GM12878 (cell line): Measurements from ENCODE around the gene PDGFC. TPM values are rescaled to one million over a fixed set of nuclear protein-coding genes. Genes with fewer than 3 reads are reported as not detected.

ENCODE experiments used
- ATAC-seq: fragments of 200-7000 bp; cut with Tn5 transposase; 3 replicates; pipeline ENCODE4 v1.9.1; 2020; ENCODE audit warnings: mild to moderate bottlenecking, moderate library complexity
- BruUV-seq: library from RNA; stranded (reverse); fragments of 400-500 nt; replicated peaks from 2 replicates; lab custom pipeline; 2021; lab: Mats Ljungman, UMichigan
- CTCF ChIA-PET: fragments of 300-600 bp; sonication (Branson Sonifier 250); formaldehyde crosslinking; extraction: SDS; loops from one replicate; lab custom pipeline; 2021; ENCODE audit warnings: inconsistent platforms; lab: Yijun Ruan, JAX
- POLR2A ChIA-PET: fragments of 350-600 bp; formaldehyde crosslinking; extraction: SDS; loops from one replicate; lab custom pipeline; 2021; ENCODE audit warnings: inconsistent platforms; lab: Charles Lee
- RAD21 ChIA-PET: fragments of 300-600 bp; sonication (Branson Sonifier 250); formaldehyde crosslinking; loops from one replicate; lab custom pipeline; 2023; ENCODE audit warnings: antibody characterized with exemption; ENCODE audit not compliant: unreplicated experiment; lab: Charles Lee
- SMC1A ChIA-PET: fragments of 300-600 bp; sonication (Branson Sonifier 250); formaldehyde crosslinking; loops from one replicate; lab custom pipeline; 2023; ENCODE audit not compliant: unreplicated experiment, uncharacterized antibody; lab: Charles Lee
- DNase-seq: peaks from one replicate; pipeline ENCODE4 v3.0.0-alpha.2; 2011; ENCODE audit warnings: low read depth, low spot score
- FAIRE-seq: peaks from 3 replicates; lab custom pipeline; 2011; peaks lifted over from hg19 to GRCh38; lab: Jason Lieb, UNC
- H2AFZ ChIP-seq: 2 replicates; pipeline ENCODE4 v1.6.0; 2011; ENCODE audit warnings: low read depth, low read length, control low read depth; ENCODE audit not compliant: control insufficient read depth
- H3K27ac ChIP-seq: 2 replicates; pipeline ENCODE4 v1.5.1; 2011; ENCODE audit warnings: control low read depth; ENCODE audit not compliant: control insufficient read depth, insufficient read depth
- H3K27me3 ChIP-seq, 2 experiments: replicated peaks in 1 of 2; 2 replicates each; pipeline versions ENCODE4 v1.6.0 to v1.6.1; 2011; ENCODE audit warnings: low read length in 1 of 2; ENCODE audit not compliant: control insufficient read depth in 2 of 2, insufficient read depth in 2 of 2
- H3K36me3 ChIP-seq, 2 experiments: 2 replicates each; pipeline ENCODE4 v1.5.1; 2011; ENCODE audit warnings: low read length in 1 of 2; ENCODE audit not compliant: control insufficient read depth in 2 of 2, insufficient read depth in 2 of 2
- H3K4me1 ChIP-seq: 2 replicates; pipeline ENCODE4 v1.6.1; 2011; ENCODE audit warnings: mild to moderate bottlenecking, low read length, moderate library complexity, mixed read lengths; ENCODE audit not compliant: control insufficient read depth, insufficient read depth
- H3K4me2 ChIP-seq: 2 replicates; pipeline ENCODE4 v1.6.0; 2011; ENCODE audit warnings: control low read depth; ENCODE audit not compliant: control insufficient read depth, insufficient read depth
- H3K4me3 ChIP-seq: fragments of 200-600 bp; sonication (generic); 2 replicates; pipeline ENCODE4 v1.5.1; 2016
- H3K79me2 ChIP-seq: 2 replicates; pipeline ENCODE4 v1.6.0; 2011; ENCODE audit warnings: low read length; ENCODE audit not compliant: control insufficient read depth, insufficient read depth
- H3K9ac ChIP-seq: 2 replicates; pipeline ENCODE4 v1.8.0; 2011; ENCODE audit warnings: low read length, control low read depth, mixed read lengths; ENCODE audit not compliant: control insufficient read depth, insufficient read depth
- H3K9me3 ChIP-seq: replicated peaks from 3 replicates; pipeline ENCODE4 v1.5.1; 2011; ENCODE audit warnings: mild to moderate bottlenecking, low read length; ENCODE audit not compliant: control insufficient read depth, insufficient read depth
- H4K20me1 ChIP-seq: 2 replicates; pipeline ENCODE4 v1.6.0; 2011; ENCODE audit not compliant: control insufficient read depth, insufficient read depth
- NR2C2 ChIP-seq: IDR thresholded peaks from 2 replicates; pipeline ENCODE4 v1.6.1; 2011; ENCODE audit warnings: borderline replicate concordance, low read depth; ENCODE audit not compliant: control insufficient read depth, insufficient read length
- NR2F1 ChIP-seq: fragments of 450-650 bp; conservative IDR thresholded peaks from 2 replicates; pipeline ENCODE4 v1.6.1; 2017; ENCODE audit warnings: mild to moderate bottlenecking
- POLR2AphosphoS2 ChIP-seq: IDR thresholded peaks from 2 replicates; pipeline ENCODE4 v1.6.1; 2011; ENCODE audit warnings: low read depth, mild to moderate bottlenecking, low read length, improper control_type of control experiment, moderate library complexity
- POU2F2 ChIP-seq: IDR thresholded peaks from 3 replicates; pipeline ENCODE4 v1.6.1; 2011; ENCODE audit warnings: low read depth, mild to moderate bottlenecking, low read length, borderline replicate concordance
- RAD21 ChIP-seq: IDR thresholded peaks from 2 replicates; pipeline ENCODE4 v1.6.1; 2011; ENCODE audit warnings: mild to moderate bottlenecking, low read depth, low read length, moderate library complexity; ENCODE audit not compliant: insufficient read depth
- SREBF2 ChIP-seq: IDR thresholded peaks from 2 replicates; pipeline ENCODE4 v1.6.1; 2012; ENCODE audit warnings: mild to moderate bottlenecking, low read length
- WGBS: methylation state at CpG from one replicate; pipeline ENCODE4 v1.1.6; 2016; ENCODE audit warnings: low lambda C conversion rate; ENCODE audit not compliant: insufficient replicate concordance, insufficient coverage; ENCODE audit errors: missing lambda C conversion rate; 5-methylcytosine and 5-hydroxymethylcytosine counted together
- in situ Hi-C: fragments of 300-500 bp; cut with MboI; formaldehyde crosslinking; loops from 9 replicates; pipeline ENCODE4 v1.14.3; 2018; ENCODE audit warnings: mixed read lengths
- intact Hi-C: fragments of 100-400 bp; cut with micrococcal nuclease; formaldehyde crosslinking; loops from one replicate; pipeline ENCODE4 v1.14.2; 2022; ENCODE audit not compliant: unreplicated experiment
- polyA plus RNA-seq, 11 experiments: library from polyadenylated mRNA; depleted of rRNA in 4 of 11; unstranded in 6 of 11; stranded (reverse) in 5 of 11; fragments of >200 nt; fragmentation: Nextera tagmentation in 4 of 11; fragmentation: Illumina TruSeq in 1 of 11; extraction: Ambion mirVana in 4 of 11; extraction: Trizol in 1 of 11; gene quantifications; 1 replicate in 1 of 11; 2 replicates in 10 of 11; pipeline versions ENCODE4 v1.2.1 to v1.2.3, GENCODE V29; 2011 to 2016; ENCODE audit warnings: inconsistent platforms in 2 of 11, missing spikeins in 2 of 11, low read depth in 1 of 11
- total RNA-seq, 4 experiments: library from RNA; depleted of rRNA in 3 of 4; stranded (reverse); fragments of >200 nt in 3 of 4; fragmentation: Illumina TruSeq in 1 of 4; extraction: Trizol in 1 of 4; gene quantifications; 2 replicates each; pipeline versions ENCODE4 v1.2.1 to v1.2.3, GENCODE V29; 2013 to 2021
- TF ChIP-seq, protein P1 (sequence below): IDR thresholded peaks from 2 replicates; pipeline ENCODE4 v1.6.1; 2011; ENCODE audit warnings: low read depth, mild to moderate bottlenecking, low read length, moderate library complexity, borderline replicate concordance; ENCODE audit errors: extremely low read depth
- TF ChIP-seq, protein P2 (sequence below): fragments of 450-650 bp; IDR thresholded peaks from 2 replicates; pipeline ENCODE4 v1.6.1; 2017; ENCODE audit warnings: mild to moderate bottlenecking, moderate library complexity

PDGFC gene
- total and polyA plus RNA-seq, 10 of the 15 experiments (the other 5 are each of a cell fraction or from before 2014, with no cell fraction given) = 0.02 to 0.18 TPM; not detected in 8

DNA sequence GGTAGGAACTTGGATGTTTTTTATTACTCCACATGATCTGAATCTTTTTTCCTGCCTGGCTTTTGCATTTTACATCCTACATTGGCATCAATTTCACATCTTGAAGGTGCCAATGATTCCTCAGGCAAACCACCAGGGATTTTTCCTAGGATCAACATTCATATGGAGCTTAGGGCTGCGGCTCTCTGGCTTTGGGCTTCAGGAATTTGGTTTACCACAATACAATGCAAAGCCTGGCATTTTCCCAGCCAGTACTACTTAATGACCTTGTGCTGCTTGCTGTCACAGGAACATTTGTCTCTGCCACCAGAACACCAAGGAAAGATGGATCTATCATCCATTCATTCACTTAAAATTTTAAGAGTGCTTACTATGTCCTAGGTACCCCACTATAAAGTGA is 180.7 kb downstream of the PDGFC start:
- Histone ChIP-seq H3K4me3 (no peak overlapping the region), H3K4me2 (no peak overlapping the region), H3K36me3 (no peaks in the 10 kb centered on the region), H3K27ac (no peak overlapping the region), H3K9me3 (no peaks in the 10 kb centered on the region), H4K20me1 (no peaks in the 10 kb centered on the region), H3K79me2 (no peaks in the 10 kb centered on the region), H2AFZ (no peak overlapping the region)
- no peak for FAIRE-seq
- POLR2A ChIA-PET = no interaction called here
- no peak for TF ChIP-seq RAD21
- TF ChIP-seq, protein P1, sequence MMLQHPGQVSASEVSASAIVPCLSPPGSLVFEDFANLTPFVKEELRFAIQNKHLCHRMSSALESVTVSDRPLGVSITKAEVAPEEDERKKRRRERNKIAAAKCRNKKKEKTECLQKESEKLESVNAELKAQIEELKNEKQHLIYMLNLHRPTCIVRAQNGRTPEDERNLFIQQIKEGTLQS = no peak
- TF ChIP-seq NR2F1 = no peak
- TF ChIP-seq, protein P2, sequence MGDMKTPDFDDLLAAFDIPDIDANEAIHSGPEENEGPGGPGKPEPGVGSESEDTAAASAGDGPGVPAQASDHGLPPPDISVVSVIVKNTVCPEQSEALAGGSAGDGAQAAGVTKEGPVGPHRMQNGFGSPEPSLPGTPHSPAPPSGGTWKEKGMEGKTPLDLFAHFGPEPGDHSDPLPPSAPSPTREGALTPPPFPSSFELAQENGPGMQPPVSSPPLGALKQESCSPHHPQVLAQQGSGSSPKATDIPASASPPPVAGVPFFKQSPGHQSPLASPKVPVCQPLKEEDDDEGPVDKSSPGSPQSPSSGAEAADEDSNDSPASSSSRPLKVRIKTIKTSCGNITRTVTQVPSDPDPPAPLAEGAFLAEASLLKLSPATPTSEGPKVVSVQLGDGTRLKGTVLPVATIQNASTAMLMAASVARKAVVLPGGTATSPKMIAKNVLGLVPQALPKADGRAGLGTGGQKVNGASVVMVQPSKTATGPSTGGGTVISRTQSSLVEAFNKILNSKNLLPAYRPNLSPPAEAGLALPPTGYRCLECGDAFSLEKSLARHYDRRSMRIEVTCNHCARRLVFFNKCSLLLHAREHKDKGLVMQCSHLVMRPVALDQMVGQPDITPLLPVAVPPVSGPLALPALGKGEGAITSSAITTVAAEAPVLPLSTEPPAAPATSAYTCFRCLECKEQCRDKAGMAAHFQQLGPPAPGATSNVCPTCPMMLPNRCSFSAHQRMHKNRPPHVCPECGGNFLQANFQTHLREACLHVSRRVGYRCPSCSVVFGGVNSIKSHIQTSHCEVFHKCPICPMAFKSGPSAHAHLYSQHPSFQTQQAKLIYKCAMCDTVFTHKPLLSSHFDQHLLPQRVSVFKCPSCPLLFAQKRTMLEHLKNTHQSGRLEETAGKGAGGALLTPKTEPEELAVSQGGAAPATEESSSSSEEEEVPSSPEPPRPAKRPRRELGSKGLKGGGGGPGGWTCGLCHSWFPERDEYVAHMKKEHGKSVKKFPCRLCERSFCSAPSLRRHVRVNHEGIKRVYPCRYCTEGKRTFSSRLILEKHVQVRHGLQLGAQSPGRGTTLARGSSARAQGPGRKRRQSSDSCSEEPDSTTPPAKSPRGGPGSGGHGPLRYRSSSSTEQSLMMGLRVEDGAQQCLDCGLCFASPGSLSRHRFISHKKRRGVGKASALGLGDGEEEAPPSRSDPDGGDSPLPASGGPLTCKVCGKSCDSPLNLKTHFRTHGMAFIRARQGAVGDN = no peak
- TF ChIP-seq POLR2AphosphoS2 = no peak
- TF ChIP-seq SREBF2 = no peak
- no peak for TF ChIP-seq POU2F2
- TF ChIP-seq NR2C2 = no peak
- TF ChIP-seq, all 136 proteins: peak for 0
- no peak for ATAC-seq
- no peak for DNase-seq
- in situ Hi-C loops = no loop called here
- Histone ChIP-seq H3K27me3 (no peaks in the 10 kb centered on the region), H3K4me1 (no peaks in the 10 kb centered on the region), H3K9ac (no peak overlapping the region)
- ChIA-PET CTCF (interaction anchor here (1.2 to 2.0 kb wide), 2 partner anchors 10 to 14 kb away, joined by 3 to 7 read pairs; no protein-coding TSS in a partner anchor), SMC1A (interaction anchor here (0.7 to 2.1 kb wide), 4 partner anchors 10 to 124 kb away, joined by 3 to 13 read pairs (median 4); no protein-coding TSS in a partner anchor), RAD21 (interaction anchor here (0.8 kb wide), 1 partner anchor 14 kb away, joined by 4 read pairs; no protein-coding TSS in a partner anchor)
- WGBS = 11% methylated on average over 1 of the region's 1 CpG
- BruUV-seq = no TSS peak
- intact Hi-C loops = no loop called here
